K562 (cell line): ENCODE results near the gene ACTR3C. TPM values are rescaled to one million over a fixed set of nuclear protein-coding genes. Genes with fewer than 3 reads are reported as not detected.

Source experiments
- ARID4B ChIP-seq: sonication (generic); formaldehyde crosslinking; IDR thresholded peaks from 2 replicates; pipeline ENCODE4 v1.8.0; 2022; ENCODE audit warnings: mild to moderate bottlenecking, missing genetic modification reagents
- CC2D1A ChIP-seq: fragments of 450-650 bp; IDR thresholded peaks from 2 replicates; pipeline ENCODE4 v1.6.1; 2017; ENCODE audit warnings: mild to moderate bottlenecking
- CREB3 ChIP-seq: fragments of 450-650 bp; conservative IDR thresholded peaks from 2 replicates; pipeline ENCODE4 v1.6.1; 2016; ENCODE audit warnings: missing genetic modification characterization, low read depth, mild to moderate bottlenecking, missing compliant biosample characterization, moderate library complexity
- CXXC5 ChIP-seq: fragments of 250-450 bp; sonication (Bioruptor Pico); IDR thresholded peaks from 2 replicates; pipeline ENCODE4 v1.8.0; 2022; ENCODE audit warnings: inconsistent platforms, mild to moderate bottlenecking, moderate library complexity
- DMBX1 ChIP-seq: fragments of 250-450 bp; sonication (Bioruptor Pico); IDR thresholded peaks from 2 replicates; pipeline ENCODE4 v1.8.0; 2022; ENCODE audit warnings: inconsistent platforms, mild to moderate bottlenecking, moderate library complexity, borderline replicate concordance
- E2F3 ChIP-seq: fragments of 250-450 bp; sonication (Bioruptor Pico); IDR thresholded peaks from 2 replicates; pipeline ENCODE4 v1.4.0; 2020; ENCODE audit warnings: mild to moderate bottlenecking
- GTF2E2 ChIP-seq: fragments of 200-800 bp; sonication (Bioruptor generic); IDR thresholded peaks from 2 replicates; pipeline ENCODE4 v1.6.1; 2016; ENCODE audit warnings: missing genetic modification characterization, missing compliant biosample characterization
- JUND ChIP-seq, 2 experiments: IDR thresholded peaks; 2 replicates in 1 of 2; 3 replicates in 1 of 2; pipeline ENCODE4 v1.6.1; 2011; ENCODE audit warnings: borderline replicate concordance in 2 of 2, low read depth in 2 of 2, low read length in 2 of 2, improper control_type of control experiment in 1 of 2, missing biosample characterization in 1 of 2, missing genetic modification characterization in 1 of 2, missing genetic modification reagents in 1 of 2
- MTF1 ChIP-seq: fragments of 250-450 bp; sonication (Bioruptor Pico); IDR thresholded peaks from 2 replicates; pipeline ENCODE4 v1.9.0; 2021; ENCODE audit warnings: moderate library complexity, mild to moderate bottlenecking, inconsistent platforms, borderline replicate concordance
- NBN ChIP-seq: fragments of 450-650 bp; IDR thresholded peaks from 2 replicates; pipeline ENCODE4 v1.6.1; 2016; ENCODE audit warnings: low read depth, mild to moderate bottlenecking
- NFATC3 ChIP-seq: fragments of 450-650 bp; IDR thresholded peaks from 2 replicates; pipeline ENCODE4 v1.6.1; 2017; ENCODE audit warnings: mild to moderate bottlenecking
- NFIC ChIP-seq: fragments of 450-650 bp; IDR thresholded peaks from 2 replicates; pipeline ENCODE4 v1.6.1; 2017; ENCODE audit warnings: mild to moderate bottlenecking, inconsistent platforms
- NR2C1 ChIP-seq, 2 experiments: fragments of 450-650 bp; IDR thresholded peaks; 2 replicates each; pipeline ENCODE4 v1.6.1; 2017; ENCODE audit warnings: mild to moderate bottlenecking in 2 of 2, antibody characterized with exemption in 1 of 2, inconsistent platforms in 1 of 2, missing compliant biosample characterization in 1 of 2, missing genetic modification characterization in 1 of 2
- PBX2 ChIP-seq, 2 experiments: IDR thresholded peaks in 1 of 2; conservative IDR thresholded peaks in 1 of 2; 2 replicates each; pipeline ENCODE4 v1.6.1; 2016; ENCODE audit warnings: low read depth in 2 of 2, mild to moderate bottlenecking in 1 of 2, missing compliant biosample characterization in 1 of 2, missing genetic modification characterization in 1 of 2, moderate library complexity in 1 of 2
- PHB2 ChIP-seq: fragments of 450-650 bp; IDR thresholded peaks from 2 replicates; pipeline ENCODE4 v1.6.1; 2017; ENCODE audit warnings: low read depth
- POLR2H ChIP-seq: IDR thresholded peaks from 2 replicates; pipeline ENCODE4 v1.6.1; 2016; ENCODE audit warnings: missing genetic modification characterization, low read depth, mild to moderate bottlenecking, control low read depth, missing compliant biosample characterization, moderate library complexity
- SP1 ChIP-seq: sonication (generic); formaldehyde crosslinking; IDR thresholded peaks from 2 replicates; pipeline ENCODE4 v1.8.1; 2022; ENCODE audit warnings: mild to moderate bottlenecking, missing genetic modification reagents
- ZNF551 ChIP-seq: fragments of 250-450 bp; sonication (Bioruptor Pico); IDR thresholded peaks from 2 replicates; pipeline ENCODE4 v1.5.0; 2021; ENCODE audit warnings: mild to moderate bottlenecking, moderate library complexity
- ZNF785 ChIP-seq: fragments of 250-450 bp; sonication (Bioruptor Pico); IDR thresholded peaks from 2 replicates; pipeline ENCODE4 v1.4.0; 2020; ENCODE audit warnings: mild to moderate bottlenecking
- polyA plus RNA-seq, 8 experiments: library from polyadenylated mRNA; depleted of rRNA in 4 of 8; stranded (reverse) in 5 of 8; unstranded in 3 of 8; fragments of >200 nt; fragmentation: Nextera tagmentation in 2 of 8; fragmentation: Illumina TruSeq in 1 of 8; extraction: Ambion mirVana in 2 of 8; extraction: Trizol in 1 of 8; gene quantifications; 2 replicates each; pipeline versions ENCODE4 v1.2.1 to v1.2.3, GENCODE V29; 2011 to 2014; ENCODE audit warnings: inconsistent platforms in 1 of 8, missing spikeins in 1 of 8
- total RNA-seq, 7 experiments: library from RNA; depleted of rRNA in 6 of 7; stranded (reverse); fragments of >200 nt in 6 of 7; fragmentation: Illumina TruSeq in 2 of 7; extraction: Trizol in 2 of 7; gene quantifications; 2 replicates each; pipeline versions ENCODE4 v1.2.1 to v1.2.3, GENCODE V29; 2011 to 2021; ENCODE audit warnings: low replicate concordance in 1 of 7

The ACTR3C gene
- total and polyA plus RNA-seq, 9 of the 15 experiments (the other 6 are each of a cell fraction or from before 2014, with no cell fraction given): 9.0 to 35.4 (median 13.3) TPM

- TF ChIP-seq PBX2 (CRISPR knock-in tag; IDR thresholded peaks at IDR 0.05; ENCODE audit: low read depth) (no peak), PBX2 (tag; conservative IDR thresholded peaks at IDR 0.05; ENCODE audit: low read depth) (peak; percentile 43; the same call in 1 of the 2 replicates), PHB2 (no peak), ZNF785 (CRISPR knock-in tag) (no peak), CXXC5 (peak; percentile 61), E2F3 (peak; percentile 70; the same call in 1 of the 2 replicates), ARID4B (no peak), DMBX1 (CRISPR knock-in tag) (peak; percentile 93; the same call in 1 of the 2 replicates), NBN (no peak), NFATC3 (peak; percentile 66; the same call in 1 of the 2 replicates), NFIC (peak; percentile 77), CREB3 (peak; percentile 98), SP1 (CRISPR knock-in tag) (no peak), POLR2H (tag) (peak; percentile 95), JUND (IDR thresholded peaks at IDR 0.05; ENCODE audit: borderline replicate concordance, low read depth, low read length) (peak; percentile 29; the same call in 1 of the 2 replicates), JUND (tag; IDR thresholded peaks at IDR 0.05; ENCODE audit: borderline replicate concordance, low read depth, low read length) (peak; percentile 78; the same call in 2 of the 3 replicates), GTF2E2 (tag) (no peak), ZNF551 (CRISPR knock-in tag) (no peak), CC2D1A (no peak), MTF1 (CRISPR knock-in tag) (no peak), NR2C1 (IDR thresholded peaks at IDR 0.05) (no peak), NR2C1 (tag; IDR thresholded peaks at IDR 0.05) (peak; percentile 89)
Measured at GRCh38 chr7:150322114-150322832, 1.1 kb downstream of the ACTR3C start (continued).
